ENCODE measurements around the gene RAPGEF1.

DNA sequence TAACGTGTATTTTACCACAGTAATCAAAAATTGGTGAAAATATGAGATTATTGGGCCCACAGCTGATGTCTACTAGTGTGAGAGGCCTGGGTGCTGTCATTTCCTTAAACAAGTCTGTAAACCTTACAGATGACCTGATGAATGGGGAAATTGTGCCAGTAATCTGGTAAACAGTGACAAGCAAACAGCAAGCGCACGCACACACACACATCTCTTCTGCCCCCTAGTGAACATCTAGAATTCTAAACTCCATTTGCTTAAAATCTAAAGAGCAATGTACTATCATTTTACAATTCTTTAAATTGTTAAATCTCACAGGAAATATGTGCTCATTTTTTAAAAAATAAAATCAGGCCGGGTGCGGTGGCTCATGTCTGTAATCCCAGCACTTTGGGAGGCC, 7.5 kb upstream of the RAPGEF1 start:
- TF ChIP-seq CTCF (IDR thresholded peaks at IDR 0.05) (peak; percentile 62 to 73 (median 67)), POLR2A (IDR thresholded peaks at IDR 0.05) (no peak)
